ENCODE measurements around the gene ARHGEF10L. TPM values are rescaled to one million over a fixed set of nuclear protein-coding genes. Genes with fewer than 3 reads are reported as not detected.

ARHGEF10L gene
- total RNA-seq, 1 experiment from 2014 or later: 21.6 TPM

- H3K36me3 ChIP-seq (ENCODE audit: low read depth): no peaks in the 10 kb centered on the region
- peak overlapping the region; percentile 55 for H3K4me2 ChIP-seq
- ChIA-PET CTCF (interaction anchor here (0.9 kb wide), 1 partner anchor 22 kb away, joined by 3 read pairs; no protein-coding TSS in a partner anchor), POLR2A (ENCODE audit: unreplicated experiment) (no interaction called here)
- H3K9me2 ChIP-seq (ENCODE audit: insufficient read depth): no peaks in the 10 kb centered on the region
- no peak overlapping the region for H3K4me3 ChIP-seq
- H3K4me1 ChIP-seq (replicated peaks; ENCODE audit: insufficient read depth): peaks cover 37% of the 10 kb centered on the region
- TF ChIP-seq EZH2 (IDR thresholded peaks at IDR 0.05; ENCODE audit: low read depth) (no peak), CTCF (conservative IDR thresholded peaks at IDR 0.05) (no peak)
- no peaks in the 10 kb centered on the region for H3K79me2 ChIP-seq (ENCODE audit: low read depth)
- H3K9me3 ChIP-seq (ENCODE audit: insufficient read depth, low read depth): no peaks in the 10 kb centered on the region
- DNase-seq: peak; percentile 37 to 71
- no peaks in the 10 kb centered on the region for H3K27me3 ChIP-seq (ENCODE audit: insufficient read depth, low read depth)
- peak overlapping the region; percentile 55 for H3K27ac ChIP-seq
- BruUV-seq (replicated peaks): no TSS peak
- H2AFZ ChIP-seq: no peak overlapping the region
- intact Hi-C loops (cut with micrococcal nuclease; ENCODE audit: unreplicated experiment): no loop called here
- peaks cover 14% of the 10 kb centered on the region; the same call in 1 of the 2 replicates for H3F3A ChIP-seq (ENCODE audit: insufficient read depth, low read depth)
- H4K20me1 ChIP-seq (ENCODE audit: insufficient read depth): no peaks in the 10 kb centered on the region
These were observed 22.9 kb upstream of the ARHGEF10L start for GRCh38 chr1:17516303-17517214.

GRCh38 chr1:17520041-17520440 is 19.5 kb upstream of the ARHGEF10L start:
- no peak for TF ChIP-seq CTCF (conservative IDR thresholded peaks at IDR 0.05)
- no peaks in the 10 kb centered on the region for H4K20me1 ChIP-seq (ENCODE audit: insufficient read depth)
- no peak overlapping the region for H2AFZ ChIP-seq
- CTCF ChIA-PET: no interaction called here
- no peaks in the 10 kb centered on the region for H3K79me2 ChIP-seq (ENCODE audit: low read depth)
- H3K27me3 ChIP-seq (ENCODE audit: insufficient read depth, low read depth): no peaks in the 10 kb centered on the region
- no TSS peak for BruUV-seq (replicated peaks)
- H3K4me3 ChIP-seq: peak overlapping the region; percentile 54; the same call in 1 of the 2 replicates
- H3K36me3 ChIP-seq (ENCODE audit: low read depth): no peaks in the 10 kb centered on the region
- intact Hi-C loops (cut with micrococcal nuclease; ENCODE audit: unreplicated experiment): loop anchor here (1.0 to 10.0 kb wide), 3 partner anchors 9 to 65 kb away; no protein-coding TSS in a partner anchor
- peak overlapping the region; percentile 62 for H3K27ac ChIP-seq
- peak overlapping the region; percentile 85 for H3K4me2 ChIP-seq
- H3K9me2 ChIP-seq (ENCODE audit: insufficient read depth): no peaks in the 10 kb centered on the region
- H3K9me3 ChIP-seq (ENCODE audit: insufficient read depth, low read depth): no peaks in the 10 kb centered on the region
- DNase-seq: peak; percentile 88 to 90
- H3F3A ChIP-seq (ENCODE audit: insufficient read depth, low read depth): peaks cover 14% of the 10 kb centered on the region; the same call in 1 of the 2 replicates
- peaks cover 43% of the 10 kb centered on the region for H3K4me1 ChIP-seq (replicated peaks; ENCODE audit: insufficient read depth)
- POLR2A ChIA-PET (ENCODE audit: unreplicated experiment): interaction anchor here (0.5 kb wide), 2 partner anchors 75 to 79 kb away, joined by 3 to 5 read pairs; no protein-coding TSS in a partner anchor

GRCh38 chr1:17520473-17521319 is 18.8 kb upstream of the ARHGEF10L start:
- Histone ChIP-seq H3K9me3 (ENCODE audit: insufficient read depth, low read depth) (no peaks in the 10 kb centered on the region), H3F3A (ENCODE audit: insufficient read depth, low read depth) (peaks cover 14% of the 10 kb centered on the region; the same call in 1 of the 2 replicates), H3K36me3 (ENCODE audit: low read depth) (no peaks in the 10 kb centered on the region), H3K27me3 (ENCODE audit: insufficient read depth, low read depth) (no peaks in the 10 kb centered on the region), H3K27ac (peak overlapping the region; percentile 62), H3K4me1 (replicated peaks; ENCODE audit: insufficient read depth) (peaks cover 43% of the 10 kb centered on the region), H2AFZ (no peak overlapping the region), H3K79me2 (ENCODE audit: low read depth) (no peaks in the 10 kb centered on the region), H3K4me2 (peak overlapping the region; percentile 85), H3K9me2 (ENCODE audit: insufficient read depth) (no peaks in the 10 kb centered on the region), H4K20me1 (ENCODE audit: insufficient read depth) (no peaks in the 10 kb centered on the region), H3K4me3 (peak overlapping the region; percentile 54; the same call in 1 of the 2 replicates)
- ChIA-PET CTCF (interaction anchor here (0.6 kb wide), 1 partner anchor 36 kb away, joined by 3 read pairs; no protein-coding TSS in a partner anchor), POLR2A (ENCODE audit: unreplicated experiment) (no interaction called here)
- TF ChIP-seq EZH2 (IDR thresholded peaks at IDR 0.05; ENCODE audit: low read depth) (no peak), CTCF (conservative IDR thresholded peaks at IDR 0.05) (no peak)
- intact Hi-C loops (cut with micrococcal nuclease; ENCODE audit: unreplicated experiment): loop anchor here (1.0 to 10.0 kb wide), 3 partner anchors 9 to 64 kb away; no protein-coding TSS in a partner anchor
- DNase-seq: no peak
- BruUV-seq (replicated peaks): TSS peak; percentile 46
